Neural progenitor cell (in vitro differentiated cells): ENCODE results near the gene LMBR1L. TPM values are rescaled to one million over a fixed set of nuclear protein-coding genes. Genes with fewer than 3 reads are reported as not detected.

Experiments used
- DNase-seq: peaks from one replicate; pipeline ENCODE4 v3.0.0-alpha.2; 2016; ENCODE audit warnings: low spot score
- H2AFZ ChIP-seq: fragments of 200-600 bp; sonication (generic); replicated peaks from 2 replicates; pipeline ENCODE4 v1.6.1; 2016; ENCODE audit warnings: antibody characterized with exemption
- H3F3A ChIP-seq: fragments of 200-600 bp; sonication (generic); 2 replicates; pipeline ENCODE4 v1.6.1; 2016; ENCODE audit warnings: antibody characterized with exemption, low read depth
- H3K27ac ChIP-seq: fragments of 200-600 bp; sonication (generic); 2 replicates; pipeline ENCODE4 v1.5.1; 2016; ENCODE audit warnings: mild to moderate bottlenecking
- H3K27me3 ChIP-seq: fragments of 200-600 bp; sonication (generic); 2 replicates; pipeline ENCODE4 v1.6.1; 2016; ENCODE audit warnings: mild to moderate bottlenecking, moderate library complexity
- H3K36me3 ChIP-seq: fragments of 200-600 bp; sonication (generic); 2 replicates; pipeline ENCODE4 v1.5.1; 2016
- H3K4me1 ChIP-seq: fragments of 200-600 bp; sonication (generic); 2 replicates; pipeline ENCODE4 v1.6.1; 2016; ENCODE audit warnings: mixed run types
- H3K4me2 ChIP-seq: fragments of 200-600 bp; sonication (generic); 2 replicates; pipeline ENCODE4 v1.6.1; 2016
- H3K4me3 ChIP-seq: fragments of 200-600 bp; sonication (generic); 2 replicates; pipeline ENCODE4 v1.5.1; 2016
- H3K79me2 ChIP-seq: fragments of 200-600 bp; sonication (generic); 2 replicates; pipeline ENCODE4 v1.6.1; 2016; ENCODE audit warnings: low read depth
- H3K9ac ChIP-seq: fragments of 200-600 bp; sonication (generic); 2 replicates; pipeline ENCODE4 v1.6.1; 2016
- H3K9me3 ChIP-seq: fragments of 200-600 bp; sonication (generic); 2 replicates; pipeline ENCODE4 v1.5.1; 2016; ENCODE audit warnings: low read depth
- H4K20me1 ChIP-seq: fragments of 200-600 bp; sonication (generic); 2 replicates; pipeline ENCODE4 v1.6.1; 2016; ENCODE audit warnings: low read depth
- H3K27ac Mint-ChIP-seq: 3 replicates; pipeline ENCODE4 v1.8.0; 2021; ENCODE audit warnings: mixed read lengths
- H3K27me3 Mint-ChIP-seq: 2 replicates; pipeline ENCODE4 v1.8.0; 2022; ENCODE audit warnings: low read depth, mild to moderate bottlenecking, inconsistent platforms, moderate library complexity, mixed read lengths; ENCODE audit not compliant: insufficient read depth
- H3K36me3 Mint-ChIP-seq: 3 replicates; pipeline ENCODE4 v1.8.0; 2021; ENCODE audit warnings: mixed read lengths
- H3K4me1 Mint-ChIP-seq: 3 replicates; pipeline ENCODE4 v1.8.0; 2021; ENCODE audit warnings: mixed read lengths
- H3K4me3 Mint-ChIP-seq: 3 replicates; pipeline ENCODE4 v1.8.0; 2021; ENCODE audit warnings: mild to moderate bottlenecking, moderate library complexity, mixed read lengths
- H3K9me3 Mint-ChIP-seq: 3 replicates; pipeline ENCODE4 v1.8.0; 2020; ENCODE audit warnings: mixed read lengths
- CTCF ChIP-seq: fragments of 200-600 bp; sonication (generic); IDR thresholded peaks from 2 replicates; pipeline ENCODE4 v1.5.1; 2017; ENCODE audit warnings: antibody characterized with exemption, mild to moderate bottlenecking
- EZH2 ChIP-seq: fragments of 200-600 bp; sonication (generic); IDR thresholded peaks from 2 replicates; pipeline ENCODE4 v1.6.1; 2017; ENCODE audit warnings: antibody characterized with exemption, mild to moderate bottlenecking, moderate library complexity
- EZH2phosphoT487 ChIP-seq: fragments of 200-600 bp; sonication (generic); IDR thresholded peaks from 2 replicates; pipeline ENCODE4 v1.6.1; 2017; ENCODE audit warnings: antibody characterized with exemption
- total RNA-seq: library from RNA; depleted of rRNA; stranded (reverse); fragments of >200 nt; gene quantifications from 2 replicates; pipeline ENCODE4 v1.2.3, GENCODE V29; 2015; ENCODE audit warnings: low replicate concordance

Gene LMBR1L
- total RNA-seq, 1 donor from 2014 or later, result 32.7 TPM

GRCh38 chr12:49109641-49110463 lies 795 bp downstream of the LMBR1L start:
- peaks cover 40% of the 10 kb centered on the region for H3K79me2 ChIP-seq
- peaks cover 50% of the 10 kb centered on the region for H4K20me1 ChIP-seq
- H3K27me3 ChIP-seq, result no peaks in the 10 kb centered on the region
- Mint-ChIP-seq H3K27ac (peak overlapping the region; percentile 97), H3K9me3 (no peaks in the 10 kb centered on the region), H3K36me3 (peaks cover 10% of the 10 kb centered on the region), H3K4me3 (peak overlapping the region; percentile 97), H3K27me3 (peaks cover 5% of the 10 kb centered on the region), H3K4me1 (peaks cover 29% of the 10 kb centered on the region)
- H3K27ac ChIP-seq, result peak overlapping the region; percentile 51
- peak overlapping the region; percentile 60 for H3K9ac ChIP-seq
- peak overlapping the region; percentile 88 for H3K4me2 ChIP-seq
- H3K4me3 ChIP-seq, result peak overlapping the region; percentile 95
- TF ChIP-seq EZH2phosphoT487, result no peak
- TF ChIP-seq CTCF, result no peak
- TF ChIP-seq EZH2, result no peak
- peaks cover 5% of the 10 kb centered on the region for H3F3A ChIP-seq
- no peaks in the 10 kb centered on the region for H3K36me3 ChIP-seq
- DNase-seq, result peak; percentile 72
- H3K9me3 ChIP-seq, result no peaks in the 10 kb centered on the region
- peak overlapping the region; percentile 86 for H2AFZ ChIP-seq
- H3K4me1 ChIP-seq, result peaks cover 6% of the 10 kb centered on the region

- H3K27ac Mint-ChIP-seq, result peak overlapping the region; percentile 25
- H3K27me3 ChIP-seq, result no peaks in the 10 kb centered on the region
- TF ChIP-seq CTCF, result no peak
- peaks cover 5% of the 10 kb centered on the region for H3F3A ChIP-seq
- H3K9me3 ChIP-seq, result no peaks in the 10 kb centered on the region
- peaks cover 58% of the 10 kb centered on the region for H4K20me1 ChIP-seq
- no peak overlapping the region for H2AFZ ChIP-seq
- H3K4me3 Mint-ChIP-seq, result peak overlapping the region; percentile 97
- no peak overlapping the region for H3K27ac ChIP-seq
- H3K4me1 Mint-ChIP-seq, result peaks cover 29% of the 10 kb centered on the region
- peak overlapping the region; percentile 95 for H3K4me3 ChIP-seq
- no peak for DNase-seq
- peaks cover 5% of the 10 kb centered on the region for H3K27me3 Mint-ChIP-seq
- H3K4me1 ChIP-seq, result peaks cover 6% of the 10 kb centered on the region
- H3K36me3 Mint-ChIP-seq, result peaks cover 17% of the 10 kb centered on the region
- peak overlapping the region; percentile 88 for H3K4me2 ChIP-seq
- peaks cover 40% of the 10 kb centered on the region for H3K79me2 ChIP-seq
- no peaks in the 10 kb centered on the region for H3K36me3 ChIP-seq
- no peak overlapping the region for H3K9ac ChIP-seq
- H3K9me3 Mint-ChIP-seq, result no peaks in the 10 kb centered on the region
Observed at GRCh38 chr12:49108958-49109404, 1.7 kb downstream of the LMBR1L start.

GRCh38 chr12:49105504-49106084 lies 5.1 kb downstream of the LMBR1L start:
- no peaks in the 10 kb centered on the region for H3K9me3 Mint-ChIP-seq
- no peak overlapping the region for H3K9ac ChIP-seq
- H3K4me3 ChIP-seq, result no peak overlapping the region
- peaks cover 22% of the 10 kb centered on the region for H3K4me1 Mint-ChIP-seq
- H4K20me1 ChIP-seq, result peaks cover 62% of the 10 kb centered on the region
- H3F3A ChIP-seq, result peaks cover 4% of the 10 kb centered on the region
- H3K4me1 ChIP-seq, result peaks cover 6% of the 10 kb centered on the region
- no peak overlapping the region for H3K27ac Mint-ChIP-seq
- H3K27me3 ChIP-seq, result no peaks in the 10 kb centered on the region
- peaks cover 32% of the 10 kb centered on the region for H3K36me3 Mint-ChIP-seq
- H2AFZ ChIP-seq, result no peak overlapping the region
- peaks cover 40% of the 10 kb centered on the region for H3K79me2 ChIP-seq
- H3K27ac ChIP-seq, result no peak overlapping the region
- no peaks in the 10 kb centered on the region for H3K9me3 ChIP-seq
- no peak for DNase-seq
- H3K4me3 Mint-ChIP-seq, result no peak overlapping the region
- no peak overlapping the region for H3K4me2 ChIP-seq
- H3K36me3 ChIP-seq, result no peaks in the 10 kb centered on the region
- TF ChIP-seq CTCF, result no peak
- TF ChIP-seq EZH2phosphoT487, result no peak
- no peak for TF ChIP-seq EZH2
- H3K27me3 Mint-ChIP-seq, result no peaks in the 10 kb centered on the region
